Stimulated activated CD8-positive, alpha-beta memory T cell treated with anti-CD3 and anti-CD28 coated beads, Interleukin-7, amount 100 ng/mL, for 4 hours (primary cell): ENCODE data around the gene METAP2.
"Not testable (repeated sequence)": the region's sequence is repeated elsewhere in the genome, so short reads cannot be mapped to it uniquely, and the experiment has no call there.

ENCODE experiments used
- DNase-seq, 2 donors: peaks; one replicate each; pipeline ENCODE4 v3.0.0-alpha.2; 2020; ENCODE audit warnings: low read depth in 2 of 2

Gene METAP2

GRCh38 chr12:95473884-95474659 lies at the start of gene METAP2:
Gene METAP2 (plus strand): TSS chr12:95474152. CDS start chr12:95474180, 28 bp downstream.
- DNase-seq, result peak; percentile 88 to 89

DNA sequence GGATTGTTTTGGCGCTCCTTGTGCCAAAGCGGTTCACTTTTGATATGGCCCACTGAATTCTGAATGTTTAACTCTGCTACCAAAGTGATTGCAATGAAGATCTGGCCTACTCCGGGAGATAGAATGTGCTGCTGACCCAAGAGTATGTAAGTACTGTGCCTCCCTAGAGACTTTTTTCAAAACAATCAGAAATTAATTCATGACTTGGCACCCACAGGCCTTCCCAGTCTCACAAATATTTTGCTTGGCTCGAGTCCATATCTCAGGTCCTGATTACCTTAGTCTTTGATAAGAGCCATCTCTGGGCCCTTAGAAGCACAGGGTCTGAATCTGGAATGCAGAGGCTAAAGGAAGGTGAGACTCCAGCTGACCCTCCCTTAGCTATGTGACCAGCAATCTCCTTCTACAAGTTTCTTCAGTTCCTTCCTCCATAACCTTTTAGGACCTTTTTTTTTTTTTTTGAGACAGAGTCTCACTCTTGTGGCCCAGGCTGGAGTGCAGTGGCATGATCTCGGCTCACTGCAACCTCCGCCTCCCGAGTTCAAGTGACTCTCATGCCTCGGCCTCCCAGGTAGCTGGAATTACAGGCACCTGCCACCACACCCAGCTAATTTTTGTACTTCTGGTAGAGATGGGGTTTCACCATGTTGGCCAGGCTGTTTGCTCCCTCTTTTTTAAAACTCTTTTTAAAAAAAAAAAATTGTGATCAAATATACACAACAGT lies 49.5 kb upstream of the METAP2 start:
- no peak for DNase-seq

DNA sequence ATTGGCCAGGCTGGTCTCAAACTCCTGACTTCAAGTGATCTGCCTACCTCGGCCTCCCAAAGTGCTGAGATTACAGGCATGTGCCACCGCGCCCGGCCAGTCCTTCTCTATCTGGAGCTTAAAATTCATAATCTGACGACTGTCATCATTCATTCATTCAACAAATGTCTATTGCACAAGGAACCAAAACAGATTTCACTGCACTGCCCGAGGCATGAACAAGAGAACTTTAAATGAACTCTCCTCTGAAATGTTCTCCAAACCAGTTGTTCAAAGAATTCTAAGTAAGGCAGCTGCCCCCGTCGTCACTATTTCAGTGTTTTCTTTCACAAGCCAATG lies 44.8 kb upstream of the METAP2 start:
- no peak for DNase-seq

- no peak for DNase-seq
Measured at GRCh38 chr12:95431120-95431519, 42.8 kb upstream of the METAP2 start.

DNA sequence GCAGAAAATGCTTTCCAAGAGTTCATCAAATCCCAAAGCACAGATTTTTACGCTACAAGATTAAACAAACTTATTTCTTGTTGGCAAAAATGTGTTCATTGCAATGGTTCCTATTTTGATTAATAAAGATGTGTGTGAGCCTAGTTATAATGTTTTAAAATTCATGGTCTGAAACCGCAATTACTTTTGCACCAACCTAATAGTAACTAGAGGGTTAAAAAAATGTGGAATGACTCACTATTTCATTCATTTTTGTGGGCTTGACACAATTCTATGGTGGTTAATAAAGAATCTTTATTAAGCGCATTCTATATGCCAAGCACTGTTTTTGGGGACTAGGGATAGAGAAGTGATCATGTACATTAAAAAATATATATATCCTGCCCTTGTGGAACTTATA lies 38.6 kb upstream of the METAP2 start:
- DNase-seq, result no peak

DNA sequence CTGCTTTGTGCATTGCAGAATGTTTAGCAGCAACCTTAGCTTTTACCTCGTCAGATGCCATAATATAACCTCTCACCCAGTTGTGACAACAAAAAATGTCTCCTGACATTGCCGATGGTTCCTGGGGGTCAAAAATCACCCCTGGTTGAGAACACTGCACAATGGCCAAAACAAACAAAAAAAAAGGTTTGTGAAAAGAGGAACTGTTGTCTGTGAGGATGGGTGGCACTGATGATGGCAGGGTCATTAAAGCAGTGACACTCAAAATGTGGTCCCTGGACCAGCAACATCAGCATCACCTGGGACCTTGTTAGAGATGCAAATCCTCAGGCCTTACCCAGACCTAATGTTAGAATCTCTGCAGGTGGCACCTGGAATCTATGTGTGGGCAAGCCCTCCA lies 36.4 kb upstream of the METAP2 start:
- no peak for DNase-seq

- no peak for DNase-seq
Measured at GRCh38 chr12:95439461-95440230, 34.3 kb upstream of the METAP2 start.

DNA sequence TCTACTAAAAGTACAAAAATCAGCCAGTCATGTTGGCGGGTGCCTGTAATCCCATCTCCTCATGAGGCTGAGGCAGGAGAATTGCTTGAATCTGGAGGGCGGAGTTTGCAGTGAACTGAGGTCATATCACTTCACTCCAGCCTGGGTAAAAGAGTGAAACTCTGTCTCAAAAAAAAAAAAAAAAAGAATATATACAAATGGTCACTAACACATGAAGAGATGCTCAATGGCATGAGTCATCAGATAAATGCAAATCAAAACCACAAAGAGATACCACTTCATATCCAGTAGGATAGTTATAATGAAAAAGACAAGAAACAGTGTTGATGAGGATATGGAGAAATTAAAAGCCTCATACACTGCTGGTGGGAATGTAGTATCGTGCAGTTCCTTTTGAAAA lies 33.6 kb upstream of the METAP2 start:
- no peak for DNase-seq

GRCh38 chr12:95443459-95443858 lies 30.5 kb upstream of the METAP2 start:
- no peak for DNase-seq

GRCh38 chr12:95445099-95445498 lies 28.9 kb upstream of the METAP2 start:
- not testable (repeated sequence) for DNase-seq

- DNase-seq, result no peak
Measured at GRCh38 chr12:95445884-95446505, 28.0 kb upstream of the METAP2 start.

- no peak for DNase-seq
Measured at GRCh38 chr12:95446506-95446900, 27.4 kb upstream of the METAP2 start.

DNA sequence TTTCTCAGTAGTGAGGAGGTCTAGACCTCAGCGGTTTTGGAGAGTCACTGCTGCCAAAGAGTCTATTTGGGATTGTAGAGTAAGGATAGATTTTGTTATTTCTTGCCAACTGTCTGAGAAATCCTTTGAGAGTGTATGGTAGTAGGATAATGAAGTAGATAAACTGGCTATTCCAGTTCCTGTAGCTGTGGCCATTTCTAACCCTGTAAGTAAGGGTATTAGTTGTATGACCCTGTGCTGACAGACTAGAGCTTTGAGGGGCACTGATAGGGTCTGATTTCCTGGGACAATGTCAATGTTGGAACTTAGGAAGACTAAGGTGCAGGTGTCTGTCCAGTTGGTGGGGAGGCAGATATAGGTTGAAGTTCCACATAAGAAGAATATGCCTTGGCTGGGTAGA lies 24.3 kb upstream of the METAP2 start:
- not testable (repeated sequence) for DNase-seq

DNA sequence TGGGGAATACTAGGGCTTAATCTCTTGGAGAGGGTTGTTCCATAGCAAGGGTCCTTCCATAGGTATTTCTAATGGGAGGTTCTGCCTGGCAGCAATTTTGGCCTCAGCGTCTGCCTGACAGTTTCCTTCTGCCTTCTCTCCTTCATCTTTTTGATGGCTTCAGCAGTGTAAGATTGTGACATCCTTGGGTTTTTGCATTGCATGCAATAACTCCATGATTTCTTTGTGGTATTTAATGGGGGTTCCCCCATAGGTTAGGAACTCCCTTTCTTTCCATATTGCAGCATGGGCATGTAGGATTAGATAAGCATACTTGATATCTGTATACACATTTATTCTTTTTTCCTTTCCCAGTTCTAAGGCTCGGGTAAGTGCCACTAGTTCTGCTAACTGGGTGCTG lies 21.5 kb upstream of the METAP2 start:
- DNase-seq, result not testable (repeated sequence)

DNA sequence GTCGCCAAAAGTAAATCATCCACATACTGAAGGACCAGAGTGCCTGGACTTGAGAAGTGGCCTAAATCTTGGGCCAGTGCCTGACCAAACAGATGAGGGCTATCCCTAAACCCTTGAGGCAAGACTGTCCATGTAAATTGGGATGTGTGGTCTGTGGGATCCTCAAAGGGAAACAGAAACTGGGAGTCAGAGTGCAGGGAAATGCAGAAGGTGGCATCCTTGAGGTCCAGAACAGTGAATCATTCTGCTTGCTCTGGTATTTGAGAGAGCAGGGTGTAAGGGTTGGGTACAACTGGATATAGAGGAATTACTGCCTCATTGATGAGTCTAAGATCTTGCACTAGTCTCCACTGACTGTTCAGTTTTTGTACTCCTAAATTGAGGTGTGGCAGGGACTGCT lies 20.1 kb upstream of the METAP2 start:
- not testable (repeated sequence) for DNase-seq

DNA sequence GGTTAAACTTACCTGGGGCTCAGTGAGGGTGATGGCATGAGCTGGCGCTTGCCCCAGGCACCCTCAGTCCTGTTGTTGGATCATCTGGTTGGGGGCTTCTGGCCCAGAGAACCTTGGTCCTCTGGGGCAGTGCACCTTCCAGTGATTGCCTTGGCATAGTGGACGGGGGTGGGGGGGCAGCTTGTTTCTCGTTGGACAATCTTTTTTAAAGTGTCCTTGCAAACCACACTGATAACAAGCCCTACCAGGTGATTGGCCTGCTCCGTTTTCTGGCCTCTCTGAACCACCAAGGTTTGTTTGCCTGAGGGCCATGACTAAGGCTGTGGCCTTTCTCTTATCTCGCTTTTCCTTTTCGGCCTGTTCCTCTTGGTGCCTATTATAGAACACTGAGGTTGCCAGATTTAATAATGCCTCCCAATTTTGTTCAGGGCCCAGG lies 19.2 kb upstream of the METAP2 start:
- DNase-seq, result not testable (repeated sequence)

DNA sequence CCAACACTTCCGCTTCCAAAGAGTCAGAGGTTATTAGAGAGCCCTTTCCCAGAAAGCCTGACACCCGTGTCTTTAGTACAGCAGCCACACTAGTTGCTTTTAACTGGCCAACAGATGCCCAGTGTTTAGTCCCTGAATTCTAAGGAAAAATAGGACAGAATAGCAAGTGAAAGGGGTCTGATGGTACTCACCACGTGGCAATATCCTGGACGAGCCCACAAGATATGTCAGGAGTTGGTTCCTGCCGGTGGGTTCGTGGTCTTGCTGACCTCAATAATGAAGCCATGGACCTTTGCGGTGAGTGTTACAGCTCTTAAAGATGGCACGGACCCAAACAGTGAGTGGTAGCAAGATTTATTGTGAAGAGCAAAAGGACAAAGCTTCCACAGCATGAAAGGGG lies 16.3 kb upstream of the METAP2 start:
- not testable (repeated sequence) for DNase-seq

- no peak for DNase-seq
Measured at GRCh38 chr12:95458761-95459160, 15.2 kb upstream of the METAP2 start.

GRCh38 chr12:95459310-95459709 lies 14.6 kb upstream of the METAP2 start:
- DNase-seq, result no peak

DNA sequence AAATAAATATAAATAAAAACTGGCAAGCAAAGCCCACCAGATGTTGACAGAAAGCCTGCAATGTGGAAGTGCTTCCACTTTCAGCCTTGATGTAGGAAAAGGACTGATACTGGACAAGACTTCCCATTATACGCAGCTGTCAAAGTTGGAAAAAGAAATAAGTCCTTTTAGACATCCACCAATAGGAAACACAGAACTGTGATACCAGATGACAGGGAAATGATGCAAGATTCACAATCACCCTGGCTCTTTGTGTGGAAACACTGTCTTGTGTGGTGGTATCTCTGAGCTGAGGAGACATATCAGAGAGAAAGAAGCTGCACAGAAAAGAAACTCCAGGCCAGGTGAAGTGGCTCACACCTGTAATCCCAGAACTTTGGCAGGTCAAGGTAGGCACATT lies 13.8 kb upstream of the METAP2 start:
- no peak for DNase-seq

DNA sequence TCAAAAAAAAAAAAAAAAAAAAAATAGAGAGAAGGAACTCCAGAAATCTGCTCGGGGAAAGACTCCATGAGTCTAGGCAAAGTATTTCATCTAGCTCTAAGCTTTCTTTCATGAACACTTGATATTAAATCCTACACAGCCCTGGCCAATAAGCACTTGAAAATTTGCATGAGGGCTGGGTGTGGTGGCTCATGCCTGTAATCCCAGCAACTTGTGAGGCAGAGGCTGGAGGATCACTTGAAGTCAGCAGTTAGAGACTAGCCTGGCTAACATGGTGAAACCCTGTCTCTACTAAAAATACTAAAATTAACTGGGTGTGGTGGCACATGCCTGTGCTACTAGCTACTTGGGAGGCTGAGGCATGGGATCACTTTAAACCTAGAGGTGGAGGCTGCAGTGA lies 13.1 kb upstream of the METAP2 start:
- DNase-seq, result no peak

GRCh38 chr12:95462081-95462480 lies 11.9 kb upstream of the METAP2 start:
- DNase-seq, result no peak
